WERI-Rb-1 (cell line): ENCODE results near the gene KCNMA1.

Experiments used
- DNase-seq: peaks from one replicate; pipeline ENCODE4 v3.0.0-alpha.2; 2020
- H3K27ac ChIP-seq: fragments of 250-450 bp; sonication (Bioruptor Pico); 2 replicates; pipeline ENCODE4 v1.5.1; 2020; ENCODE audit warnings: mild to moderate bottlenecking, moderate library complexity
- H3K27me3 ChIP-seq: fragments of 250-450 bp; sonication (Bioruptor Pico); 2 replicates; pipeline ENCODE4 v1.5.1; 2021; ENCODE audit warnings: mild to moderate bottlenecking, low read depth, moderate library complexity; ENCODE audit not compliant: insufficient read depth, severe bottlenecking
- H3K36me3 ChIP-seq: fragments of 250-450 bp; sonication (Bioruptor Pico); 2 replicates; pipeline ENCODE4 v1.5.1; 2020; ENCODE audit warnings: mild to moderate bottlenecking, moderate library complexity
- H3K4me3 ChIP-seq: 2 replicates; pipeline ENCODE4 v1.5.1; 2011; ENCODE audit warnings: low read depth, mild to moderate bottlenecking, control low read depth, low read length
- H3K9me3 ChIP-seq: fragments of 250-450 bp; sonication (Bioruptor Pico); 2 replicates; pipeline ENCODE4 v1.5.1; 2021; ENCODE audit warnings: mild to moderate bottlenecking, moderate library complexity; ENCODE audit not compliant: severe bottlenecking
- TF ChIP-seq, protein P1 (sequence below): IDR thresholded peaks from 2 replicates; pipeline ENCODE4 v1.5.1; 2011; ENCODE audit warnings: low read depth, mild to moderate bottlenecking, control low read depth, inconsistent platforms, low read length

Gene KCNMA1

GRCh38 chr10:77611670-77612069 is 25.9 kb downstream of the KCNMA1 start:
- TF ChIP-seq, protein P1, sequence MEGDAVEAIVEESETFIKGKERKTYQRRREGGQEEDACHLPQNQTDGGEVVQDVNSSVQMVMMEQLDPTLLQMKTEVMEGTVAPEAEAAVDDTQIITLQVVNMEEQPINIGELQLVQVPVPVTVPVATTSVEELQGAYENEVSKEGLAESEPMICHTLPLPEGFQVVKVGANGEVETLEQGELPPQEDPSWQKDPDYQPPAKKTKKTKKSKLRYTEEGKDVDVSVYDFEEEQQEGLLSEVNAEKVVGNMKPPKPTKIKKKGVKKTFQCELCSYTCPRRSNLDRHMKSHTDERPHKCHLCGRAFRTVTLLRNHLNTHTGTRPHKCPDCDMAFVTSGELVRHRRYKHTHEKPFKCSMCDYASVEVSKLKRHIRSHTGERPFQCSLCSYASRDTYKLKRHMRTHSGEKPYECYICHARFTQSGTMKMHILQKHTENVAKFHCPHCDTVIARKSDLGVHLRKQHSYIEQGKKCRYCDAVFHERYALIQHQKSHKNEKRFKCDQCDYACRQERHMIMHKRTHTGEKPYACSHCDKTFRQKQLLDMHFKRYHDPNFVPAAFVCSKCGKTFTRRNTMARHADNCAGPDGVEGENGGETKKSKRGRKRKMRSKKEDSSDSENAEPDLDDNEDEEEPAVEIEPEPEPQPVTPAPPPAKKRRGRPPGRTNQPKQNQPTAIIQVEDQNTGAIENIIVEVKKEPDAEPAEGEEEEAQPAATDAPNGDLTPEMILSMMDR = no peak
- no peaks in the 10 kb centered on the region for H3K36me3 ChIP-seq
- no peaks in the 10 kb centered on the region for H3K9me3 ChIP-seq
- no peaks in the 10 kb centered on the region for H3K27me3 ChIP-seq
- no peak overlapping the region for H3K4me3 ChIP-seq
- H3K27ac ChIP-seq = no peak overlapping the region
- no peak for DNase-seq

GRCh38 chr10:77611221-77611620 is 26.4 kb downstream of the KCNMA1 start:
- Histone ChIP-seq H3K27me3 (no peaks in the 10 kb centered on the region), H3K36me3 (no peaks in the 10 kb centered on the region), H3K9me3 (no peaks in the 10 kb centered on the region), H3K4me3 (no peak overlapping the region), H3K27ac (no peak overlapping the region)
- DNase-seq = no peak
- TF ChIP-seq, protein P1 = no peak

- TF ChIP-seq, protein P1 = no peak
- H3K27me3 ChIP-seq = no peaks in the 10 kb centered on the region
- no peak overlapping the region for H3K27ac ChIP-seq
- H3K9me3 ChIP-seq = no peaks in the 10 kb centered on the region
- H3K4me3 ChIP-seq = no peak overlapping the region
- H3K36me3 ChIP-seq = no peaks in the 10 kb centered on the region
- no peak for DNase-seq
These were observed 27.8 kb downstream of the KCNMA1 start for GRCh38 chr10:77609781-77610272.

GRCh38 chr10:77608281-77608680 is 29.3 kb downstream of the KCNMA1 start:
- H3K9me3 ChIP-seq = no peaks in the 10 kb centered on the region
- H3K4me3 ChIP-seq = no peak overlapping the region
- no peaks in the 10 kb centered on the region for H3K36me3 ChIP-seq
- no peak for DNase-seq
- H3K27me3 ChIP-seq = no peaks in the 10 kb centered on the region
- no peak overlapping the region for H3K27ac ChIP-seq
- TF ChIP-seq, protein P1 = no peak

- Histone ChIP-seq H3K36me3 (no peaks in the 10 kb centered on the region), H3K27ac (no peak overlapping the region), H3K4me3 (no peak overlapping the region), H3K9me3 (no peaks in the 10 kb centered on the region), H3K27me3 (no peaks in the 10 kb centered on the region)
- DNase-seq = no peak
- TF ChIP-seq, protein P1 = peak; percentile 41
These were observed 30.9 kb downstream of the KCNMA1 start for GRCh38 chr10:77606751-77607150.

GRCh38 chr10:77605466-77605865 is 32.1 kb downstream of the KCNMA1 start:
- H3K4me3 ChIP-seq = no peak overlapping the region
- H3K27me3 ChIP-seq = no peaks in the 10 kb centered on the region
- no peaks in the 10 kb centered on the region for H3K9me3 ChIP-seq
- TF ChIP-seq, protein P1 = peak; percentile 58
- no peaks in the 10 kb centered on the region for H3K36me3 ChIP-seq
- H3K27ac ChIP-seq = no peak overlapping the region
- DNase-seq = peak; percentile 61
